Loucy (cell line): ENCODE measurements around the gene C1QTNF9B.

Experiments used
- H2AFZ ChIP-seq: fragments of 200-600 bp; sonication (generic); 2 replicates; pipeline ENCODE4 v1.6.0; 2016; ENCODE audit warnings: antibody characterized with exemption, mild to moderate bottlenecking, low read length, moderate library complexity
- H3F3A ChIP-seq: fragments of 200-600 bp; 2 replicates; pipeline ENCODE4 v1.6.0; 2016; ENCODE audit warnings: antibody characterized with exemption, low read depth, mild to moderate bottlenecking
- H3K27me3 ChIP-seq: fragments of 200-600 bp; sonication (generic); 2 replicates; pipeline ENCODE4 v1.6.1; 2014; ENCODE audit warnings: low read length, mild to moderate bottlenecking; ENCODE audit not compliant: insufficient read depth, poor library complexity, severe bottlenecking
- H3K36me3 ChIP-seq: fragments of 200-600 bp; sonication (generic); 2 replicates; pipeline ENCODE4 v1.6.1; 2016; ENCODE audit warnings: low read length; ENCODE audit not compliant: insufficient read depth
- H3K4me1 ChIP-seq: fragments of 200-600 bp; sonication (generic); 2 replicates; pipeline ENCODE4 v1.5.1; 2014; ENCODE audit warnings: low read length, mild to moderate bottlenecking; ENCODE audit not compliant: insufficient read depth, poor library complexity, severe bottlenecking
- H3K4me2 ChIP-seq: fragments of 200-600 bp; sonication (generic); 2 replicates; pipeline ENCODE4 v1.6.0; 2014; ENCODE audit warnings: antibody characterized with exemption, low read length, low read depth, mild to moderate bottlenecking; ENCODE audit not compliant: poor library complexity, severe bottlenecking
- H3K4me3 ChIP-seq: fragments of 200-600 bp; sonication (generic); 2 replicates; pipeline ENCODE4 v1.5.1; 2014; ENCODE audit warnings: low read length, mild to moderate bottlenecking, mixed read lengths; ENCODE audit not compliant: poor library complexity, severe bottlenecking
- H3K79me2 ChIP-seq: fragments of 200-600 bp; sonication (generic); 2 replicates; pipeline ENCODE4 v1.6.1; 2014; ENCODE audit warnings: low read length; ENCODE audit not compliant: insufficient read depth
- H3K9ac ChIP-seq: fragments of 200-600 bp; sonication (generic); 2 replicates; pipeline ENCODE4 v1.6.0; 2014; ENCODE audit warnings: mild to moderate bottlenecking, low read depth, low read length, moderate library complexity; ENCODE audit not compliant: poor library complexity, severe bottlenecking
- H3K9me2 ChIP-seq: fragments of 200-600 bp; sonication (generic); replicated peaks from 2 replicates; pipeline ENCODE4 v1.6.1; 2016; ENCODE audit warnings: low read depth, low read length, mixed read lengths
- H3K9me3 ChIP-seq: fragments of 200-600 bp; sonication (generic); 2 replicates; pipeline ENCODE4 v1.6.1; 2014; ENCODE audit warnings: mild to moderate bottlenecking, antibody characterized with exemption, low read length, low read depth; ENCODE audit not compliant: insufficient read depth
- H4K20me1 ChIP-seq: fragments of 200-600 bp; sonication (generic); 2 replicates; pipeline ENCODE4 v1.6.0; 2014; ENCODE audit warnings: antibody characterized with exemption, low read length, mild to moderate bottlenecking; ENCODE audit not compliant: insufficient read depth, poor library complexity, severe bottlenecking
- CTCF ChIP-seq: fragments of 200-600 bp; sonication (generic); conservative IDR thresholded peaks from 2 replicates; pipeline ENCODE4 v1.5.1; 2014; ENCODE audit warnings: mild to moderate bottlenecking, antibody characterized with exemption, low read length
- EZH2phosphoT487 ChIP-seq: fragments of 200-600 bp; IDR thresholded peaks from 2 replicates; pipeline ENCODE4 v1.6.1; 2018; ENCODE audit warnings: antibody characterized with exemption, mild to moderate bottlenecking, moderate library complexity, borderline replicate concordance

The C1QTNF9B gene

DNA sequence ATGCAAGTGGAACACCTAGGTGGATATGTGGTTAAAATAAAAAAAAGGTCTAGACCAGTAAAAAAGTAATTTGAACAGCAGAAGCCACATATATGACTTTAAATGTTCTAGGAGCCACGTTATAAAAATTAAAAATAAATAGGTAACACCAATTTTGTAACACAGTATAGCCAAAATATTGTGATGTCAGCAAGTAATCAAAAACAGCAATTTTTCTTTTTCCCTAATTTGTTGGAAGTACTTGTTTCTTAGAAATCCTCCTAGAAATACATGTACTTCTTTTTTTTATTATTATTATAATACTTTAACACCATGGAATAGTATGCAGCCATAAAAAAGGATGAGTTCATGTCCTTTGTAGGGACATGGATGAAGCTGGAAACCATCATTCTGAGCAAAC, 25.7 kb upstream of the C1QTNF9B start:
- Histone ChIP-seq H2AFZ (no peak overlapping the region), H4K20me1 (no peaks in the 10 kb centered on the region), H3K79me2 (no peaks in the 10 kb centered on the region), H3K4me1 (no peaks in the 10 kb centered on the region), H3K36me3 (no peaks in the 10 kb centered on the region), H3K9me2 (no peaks in the 10 kb centered on the region), H3F3A (no peaks in the 10 kb centered on the region), H3K4me2 (no peak overlapping the region), H3K9ac (no peak overlapping the region), H3K4me3 (no peak overlapping the region), H3K9me3 (no peaks in the 10 kb centered on the region), H3K27me3 (no peaks in the 10 kb centered on the region)
- no peak for TF ChIP-seq CTCF

DNA sequence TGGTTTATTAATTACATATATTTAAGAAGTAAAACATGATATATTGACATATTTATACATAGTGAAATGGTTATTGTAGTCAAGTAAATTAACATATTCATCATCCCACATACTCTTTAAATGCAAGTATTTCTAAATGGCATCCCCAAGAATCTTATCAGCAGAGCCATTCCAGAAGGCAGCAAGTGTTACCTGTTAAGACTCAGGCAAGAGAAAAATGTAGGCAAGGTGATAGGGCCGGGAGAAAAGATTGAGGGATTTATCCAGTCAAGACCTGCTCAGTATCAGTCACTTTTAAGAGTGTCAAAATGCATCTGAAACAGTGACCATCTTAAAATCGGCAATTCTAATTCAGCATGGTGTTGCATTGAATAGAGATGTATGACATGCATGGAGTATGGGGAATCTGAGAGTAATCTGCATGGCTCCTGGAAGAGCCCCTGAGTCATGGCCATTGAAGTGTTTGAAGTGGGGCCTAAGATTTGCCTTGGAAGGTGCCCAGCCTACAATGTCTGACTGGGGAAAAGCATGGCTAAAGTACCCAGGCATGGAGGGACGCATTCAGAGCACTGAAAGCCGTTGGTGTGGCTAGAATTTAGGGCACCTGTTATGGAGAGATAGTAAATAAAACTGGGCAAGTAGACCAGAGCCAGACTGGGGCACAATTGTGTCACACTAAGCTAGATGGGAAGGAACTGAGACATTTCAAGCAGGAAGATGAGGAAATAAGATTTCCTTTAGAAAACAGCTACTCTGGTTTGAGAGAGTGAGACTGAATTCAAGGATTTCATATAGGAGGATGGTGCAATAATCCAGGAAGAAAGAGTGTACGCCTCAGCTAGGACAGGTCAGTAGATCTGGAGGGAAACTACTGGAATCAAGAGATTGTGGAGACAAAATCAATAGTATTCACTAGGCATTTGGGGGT, 25.0 kb upstream of the C1QTNF9B start:
- no peaks in the 10 kb centered on the region for H3K79me2 ChIP-seq
- H3K4me2 ChIP-seq, result no peak overlapping the region
- H3K9ac ChIP-seq, result no peak overlapping the region
- H3F3A ChIP-seq, result no peaks in the 10 kb centered on the region
- H3K9me3 ChIP-seq, result no peaks in the 10 kb centered on the region
- H3K9me2 ChIP-seq, result no peaks in the 10 kb centered on the region
- H3K4me3 ChIP-seq, result no peak overlapping the region
- no peaks in the 10 kb centered on the region for H3K36me3 ChIP-seq
- no peaks in the 10 kb centered on the region for H3K27me3 ChIP-seq
- no peak overlapping the region for H2AFZ ChIP-seq
- H3K4me1 ChIP-seq, result no peaks in the 10 kb centered on the region
- no peaks in the 10 kb centered on the region for H4K20me1 ChIP-seq
- TF ChIP-seq EZH2phosphoT487 (no peak), CTCF (no peak)

DNA sequence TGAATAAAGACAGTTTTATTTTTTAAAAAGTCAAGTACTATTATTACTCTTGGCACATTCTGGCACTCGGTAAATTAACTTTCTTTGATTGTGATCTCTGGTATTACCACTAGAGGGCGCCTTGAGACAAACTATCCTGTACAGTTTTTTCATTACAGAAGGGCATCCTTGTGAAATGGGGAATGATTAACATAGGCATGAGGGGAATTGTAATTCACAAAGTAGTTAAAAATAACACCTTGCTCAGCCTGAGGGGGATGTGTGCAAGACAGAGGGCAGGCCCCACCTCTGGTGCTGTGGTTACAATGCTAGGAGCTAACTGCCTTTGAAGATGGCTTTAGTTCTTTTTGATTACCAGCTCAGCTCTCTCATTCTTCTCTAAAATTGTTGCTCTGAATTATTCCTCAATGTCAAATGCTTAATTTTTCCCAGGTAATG, 24.2 kb upstream of the C1QTNF9B start:
- H3K4me2 ChIP-seq, result no peak overlapping the region
- H3K27me3 ChIP-seq, result no peaks in the 10 kb centered on the region
- no peaks in the 10 kb centered on the region for H3K79me2 ChIP-seq
- H3K4me3 ChIP-seq, result no peak overlapping the region
- H3K9me3 ChIP-seq, result no peaks in the 10 kb centered on the region
- H3K4me1 ChIP-seq, result no peaks in the 10 kb centered on the region
- H3K9me2 ChIP-seq, result no peaks in the 10 kb centered on the region
- no peaks in the 10 kb centered on the region for H3K36me3 ChIP-seq
- no peak for TF ChIP-seq EZH2phosphoT487
- peak; percentile 84 for TF ChIP-seq CTCF
- no peak overlapping the region for H2AFZ ChIP-seq
- no peaks in the 10 kb centered on the region for H4K20me1 ChIP-seq
- no peaks in the 10 kb centered on the region for H3F3A ChIP-seq
- H3K9ac ChIP-seq, result no peak overlapping the region
